Duodenal mucosa (tissue), 2 donors: Measurements from ENCODE around the gene JTB.
"Not testable (repeated sequence)": the region's sequence is repeated elsewhere in the genome, so short reads cannot be mapped to it uniquely, and the experiment has no call there.

Source experiments
- H3K27ac ChIP-seq: one replicate; pipeline ENCODE4 v1.7.0; 2013; ENCODE audit warnings: low read depth, low read length
- H3K27me3 ChIP-seq, 2 donors: one replicate each; pipeline ENCODE4 v1.7.0; 2013; ENCODE audit warnings: low read length in 2 of 2, control low read depth in 1 of 2; ENCODE audit not compliant: insufficient read depth in 2 of 2, control insufficient read depth in 1 of 2
- H3K36me3 ChIP-seq, 2 donors: one replicate each; pipeline ENCODE4 v1.7.0; 2013; ENCODE audit warnings: low read length in 2 of 2, control low read depth in 1 of 2; ENCODE audit not compliant: insufficient read depth in 2 of 2, control insufficient read depth in 1 of 2
- H3K4me1 ChIP-seq, 2 donors: one replicate each; pipeline ENCODE4 v1.7.0; 2013; ENCODE audit warnings: low read length in 2 of 2, control low read depth in 1 of 2; ENCODE audit not compliant: insufficient read depth in 2 of 2, control insufficient read depth in 1 of 2
- H3K4me3 ChIP-seq, 2 donors: one replicate each; pipeline ENCODE4 v1.7.0; 2013; ENCODE audit warnings: low read length in 2 of 2, low read depth in 1 of 2
- H3K9ac ChIP-seq, 2 donors: one replicate each; pipeline ENCODE4 v1.7.0; 2013; ENCODE audit warnings: low read length in 2 of 2, low read depth in 1 of 2
- H3K9me3 ChIP-seq, 2 donors: one replicate each; pipeline ENCODE4 v1.7.0; 2013; ENCODE audit warnings: low read length in 2 of 2, control low read depth in 1 of 2; ENCODE audit not compliant: control insufficient read depth in 1 of 2

The JTB gene

GRCh38 chr1:153979091-153979490, 1.6 kb upstream of the JTB start:
- H3K9me3 ChIP-seq, H3K9ac ChIP-seq, H3K27me3 ChIP-seq, H3K27ac ChIP-seq, H3K4me3 ChIP-seq: not testable (repeated sequence)
- H3K36me3 ChIP-seq: peaks cover 6 to 20% of the 10 kb centered on the region in 2 donors
- peaks cover 15% of the 10 kb centered on the region in 2 donors for H3K4me1 ChIP-seq

DNA sequence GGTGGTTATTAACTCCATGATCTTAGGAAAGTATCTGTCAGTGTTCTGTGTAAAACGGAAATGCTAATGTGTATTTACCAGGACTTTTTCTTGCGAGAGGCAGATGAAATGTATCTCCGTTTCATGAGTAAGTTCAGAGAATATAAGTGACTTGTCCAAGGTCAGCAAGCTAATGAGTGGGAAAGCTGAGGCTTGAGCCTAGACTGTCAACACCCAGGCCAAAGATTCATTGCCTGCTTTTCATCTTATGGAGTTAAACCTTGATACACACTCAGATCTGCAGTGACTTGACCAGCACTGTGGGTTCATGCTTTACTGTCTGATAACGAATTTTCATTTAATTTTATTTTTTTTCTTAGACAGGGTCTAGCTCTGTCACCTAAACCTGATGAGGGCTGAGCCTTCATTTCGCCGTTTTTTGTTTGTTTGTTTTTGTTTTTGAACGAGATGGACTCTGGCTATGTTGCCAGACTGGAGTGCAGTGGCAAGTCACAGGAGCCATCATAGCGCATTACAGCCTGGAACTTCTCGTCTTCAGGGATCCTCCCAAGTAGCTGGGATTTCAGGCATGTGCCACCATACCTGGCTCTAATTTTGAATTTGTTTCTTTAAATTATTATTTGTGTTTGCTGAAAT, 918 bp upstream of the JTB start:
- Histone ChIP-seq H3K9ac (peak overlapping the region; percentile 86 to 92), H3K4me1 (peaks cover 15% of the 10 kb centered on the region in 2 donors), H3K27ac (peak overlapping the region; percentile 87), H3K27me3 (no peaks in the 10 kb centered on the region), H3K9me3 (no peaks in the 10 kb centered on the region), H3K36me3 (peaks cover 13 to 27% of the 10 kb centered on the region in 2 donors), H3K4me3 (peak overlapping the region; percentile 98)

DNA sequence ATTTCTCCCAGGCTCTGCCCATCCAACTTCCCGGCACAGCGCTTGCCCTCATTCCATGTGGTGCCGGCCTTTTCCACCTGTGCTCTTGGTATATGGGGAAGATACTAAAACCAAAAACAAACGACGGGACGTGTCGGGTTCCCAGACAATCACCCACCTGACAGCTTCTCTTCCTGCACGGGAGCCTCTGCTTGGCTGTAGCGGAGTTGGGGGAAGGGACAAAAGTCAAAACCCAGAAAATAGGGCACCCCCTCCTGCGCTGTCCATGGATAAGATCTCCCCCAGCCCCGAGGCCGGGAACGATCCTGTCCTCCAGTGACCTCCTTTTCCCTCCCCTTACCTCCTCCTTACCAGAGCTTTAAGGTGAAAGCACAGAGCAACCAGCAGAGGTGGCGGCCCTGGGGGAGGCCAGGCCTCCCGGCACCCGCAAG, 640 bp downstream of the JTB start:
- Histone ChIP-seq H3K27ac (peak overlapping the region; percentile 87), H3K4me1 (peaks cover 15% of the 10 kb centered on the region in 2 donors), H3K9me3 (no peaks in the 10 kb centered on the region), H3K9ac (peak overlapping the region; percentile 86 to 92), H3K36me3 (peaks cover 15 to 34% of the 10 kb centered on the region in 2 donors), H3K27me3 (no peaks in the 10 kb centered on the region), H3K4me3 (peak overlapping the region; percentile 98)

GRCh38 chr1:153973525-153973924, 3.9 kb downstream of the JTB start:
- H3K9me3 ChIP-seq: no peaks in the 10 kb centered on the region
- peaks cover 15 to 34% of the 10 kb centered on the region in 2 donors for H3K36me3 ChIP-seq
- no peak overlapping the region for H3K4me3 ChIP-seq
- H3K27me3 ChIP-seq: no peaks in the 10 kb centered on the region
- H3K27ac ChIP-seq: no peak overlapping the region
- peaks cover 19 to 20% of the 10 kb centered on the region in 2 donors for H3K4me1 ChIP-seq
- no peak overlapping the region for H3K9ac ChIP-seq

GRCh38 chr1:153973071-153973470, 4.4 kb downstream of the JTB start:
- H3K9ac ChIP-seq: no peak overlapping the region
- no peak overlapping the region for H3K27ac ChIP-seq
- H3K27me3 ChIP-seq: no peaks in the 10 kb centered on the region
- peaks cover 21 to 22% of the 10 kb centered on the region in 2 donors for H3K4me1 ChIP-seq
- H3K9me3 ChIP-seq: no peaks in the 10 kb centered on the region
- peaks cover 15 to 34% of the 10 kb centered on the region in 2 donors for H3K36me3 ChIP-seq
- H3K4me3 ChIP-seq: no peak overlapping the region

- H3K4me3 ChIP-seq: no peak overlapping the region
- no peaks in the 10 kb centered on the region for H3K9me3 ChIP-seq
- no peaks in the 10 kb centered on the region for H3K27me3 ChIP-seq
- peaks cover 15 to 28% of the 10 kb centered on the region in 2 donors for H3K36me3 ChIP-seq
- no peak overlapping the region for H3K27ac ChIP-seq
- H3K4me1 ChIP-seq: peaks cover 23 to 26% of the 10 kb centered on the region in 2 donors
- H3K9ac ChIP-seq: no peak overlapping the region
Observed at GRCh38 chr1:153970346-153970745, 7.1 kb downstream of the JTB start.

DNA sequence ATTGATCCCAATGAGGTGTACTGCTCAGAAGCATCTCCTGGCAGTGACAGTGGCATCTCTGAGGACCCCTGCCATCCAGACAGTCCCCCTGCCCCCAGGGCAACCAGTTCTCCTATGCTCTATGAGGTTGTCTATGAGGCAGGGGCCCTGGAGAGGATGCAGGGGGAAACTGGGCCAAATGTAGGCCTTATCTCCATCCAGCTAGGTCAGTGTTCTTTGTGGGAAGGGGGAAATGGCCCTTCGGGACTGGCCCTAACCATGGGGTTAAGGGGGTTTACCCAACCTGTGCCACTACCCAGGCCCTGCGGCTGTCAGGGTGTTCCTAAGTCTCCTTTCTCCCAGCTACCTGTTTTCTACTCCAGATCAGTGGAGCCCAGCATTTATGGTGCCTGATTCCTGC, 8.5 kb downstream of the JTB start:
- H3K9ac ChIP-seq: peak overlapping the region in 1 of 2 donors; percentile 83
- H3K4me3 ChIP-seq: peak overlapping the region; percentile 77 to 91
- H3K36me3 ChIP-seq: peaks cover 8 to 18% of the 10 kb centered on the region in 2 donors
- H3K4me1 ChIP-seq: peaks cover 28 to 29% of the 10 kb centered on the region in 2 donors
- no peaks in the 10 kb centered on the region for H3K9me3 ChIP-seq
- H3K27me3 ChIP-seq: no peaks in the 10 kb centered on the region
- H3K27ac ChIP-seq: no peak overlapping the region

GRCh38 chr1:153968408-153968807, 9.1 kb downstream of the JTB start:
- Histone ChIP-seq H3K4me3 (peak overlapping the region; percentile 77 to 91), H3K27me3 (no peaks in the 10 kb centered on the region), H3K36me3 (peaks cover 2 to 12% of the 10 kb centered on the region in 2 donors), H3K9ac (peak overlapping the region; percentile 83 to 84), H3K4me1 (peaks cover 28 to 31% of the 10 kb centered on the region in 2 donors), H3K9me3 (no peaks in the 10 kb centered on the region), H3K27ac (no peak overlapping the region)

DNA sequence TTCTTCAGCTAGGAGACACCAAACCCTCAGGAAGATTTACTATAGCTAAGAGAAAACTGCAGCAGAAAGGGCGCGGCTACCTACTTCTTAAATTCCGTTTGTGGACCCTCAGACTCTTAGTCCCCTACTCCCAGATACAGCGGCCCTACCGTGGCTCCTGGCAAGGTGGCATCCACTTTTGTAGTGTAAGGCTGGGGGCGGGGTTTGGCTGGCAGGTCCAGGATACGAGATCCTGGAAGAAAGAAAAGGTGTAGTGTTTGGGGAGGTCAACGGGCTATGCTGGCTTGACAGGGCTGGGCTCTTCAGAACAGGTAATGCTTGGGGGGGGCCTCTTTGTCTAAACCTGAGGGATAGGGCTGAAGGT, 9.5 kb downstream of the JTB start:
- Histone ChIP-seq H3K4me3 (peak overlapping the region; percentile 77 to 91), H3K4me1 (peaks cover 29 to 34% of the 10 kb centered on the region in 2 donors), H3K9me3 (no peaks in the 10 kb centered on the region), H3K27me3 (no peaks in the 10 kb centered on the region), H3K36me3 (peaks cover 0 to 8% of the 10 kb centered on the region in 2 donors), H3K27ac (peak overlapping the region; percentile 61), H3K9ac (peak overlapping the region; percentile 83 to 84)

- H3K27ac ChIP-seq: peak within 1 kb of the TSS; percentile 91
- H3K4me3 ChIP-seq: peak within 1 kb of the TSS; percentile 77 to 91
- peaks cover 35 to 40% of the 10 kb centered on the region in 2 donors for H3K4me1 ChIP-seq
- peaks cover 0 to 3% of the 10 kb centered on the region in 2 donors for H3K36me3 ChIP-seq
- H3K9ac ChIP-seq: peak within 1 kb of the TSS; percentile 83 to 92
- no peaks in the 10 kb centered on the region for H3K9me3 ChIP-seq
- no peaks in the 10 kb centered on the region for H3K27me3 ChIP-seq
Observed at GRCh38 chr1:153967107-153967999, 10.1 kb downstream of the JTB start, which contains the start of gene CREB3L4. Gene CREB3L4, plus strand, starts transcription at chr1:153967902. Its CDS starts 624 bp downstream, at chr1:153968526.
